ENCODE data around the gene USP17L15.
"Not testable (repeated sequence)": the region's sequence is repeated elsewhere in the genome, so short reads cannot be mapped to it uniquely, and the experiment has no call there.

USP17L15 gene

GRCh38 chr4:9234085-9234484 lies at the start of gene USP17L15:
TSS of gene USP17L15 (plus strand) at chr4:9234385. CDS start at chr4:9234385, 0 bp downstream.
- not testable (repeated sequence) for DNase-seq (ENCODE audit: low read depth in 2 of 2)

- DNase-seq (ENCODE audit: low read depth in 2 of 2): not testable (repeated sequence)
These were observed 23.8 kb upstream of the USP17L15 start, which contains the start of gene USP17L10 for GRCh38 chr4:9210357-9210756. TSS of gene USP17L10 (plus strand) at chr4:9210657. CDS start at chr4:9210657, 0 bp downstream.

GRCh38 chr4:9214701-9215100 lies 19.5 kb upstream of the USP17L15 start:
- not testable (repeated sequence) for DNase-seq (ENCODE audit: low read depth in 2 of 2)

- DNase-seq (ENCODE audit: low read depth in 2 of 2): not testable (repeated sequence)
These were observed 19.1 kb upstream of the USP17L15 start, which contains the start of gene USP17L11 for GRCh38 chr4:9215105-9215504. TSS of gene USP17L11 (plus strand) at chr4:9215405. CDS start at chr4:9215405, 0 bp downstream.

GRCh38 chr4:9219852-9220251 lies 14.3 kb upstream of the USP17L15 start, which contains the start of gene USP17L12:
TSS of gene USP17L12 (plus strand) at chr4:9220152. CDS start at chr4:9220152, 0 bp downstream.
- DNase-seq (ENCODE audit: low read depth in 2 of 2): not testable (repeated sequence)

- DNase-seq (ENCODE audit: low read depth in 2 of 2): not testable (repeated sequence)
These were observed 9.6 kb upstream of the USP17L15 start, which contains the start of gene USP17L13 for GRCh38 chr4:9224596-9224995. TSS of gene USP17L13 (plus strand) at chr4:9224896. CDS start at chr4:9224896, 0 bp downstream.

- not testable (repeated sequence) for DNase-seq (ENCODE audit: low read depth in 2 of 2)
These were observed 3.9 kb upstream of the USP17L15 start for GRCh38 chr4:9230249-9230648.

GRCh38 chr4:9238461-9238860 lies 4.3 kb downstream of the USP17L15 start:
- DNase-seq (ENCODE audit: low read depth in 2 of 2): not testable (repeated sequence)

- not testable (repeated sequence) for DNase-seq (ENCODE audit: low read depth in 2 of 2)
These were observed 9.4 kb downstream of the USP17L15 start, which contains the start of gene USP17L17 for GRCh38 chr4:9243579-9243978. TSS of gene USP17L17 (plus strand) at chr4:9243879. CDS start at chr4:9243879, 0 bp downstream.

- DNase-seq (ENCODE audit: low read depth in 2 of 2): peak in 1 of 2 experiments; percentile 0
These were observed 13.9 kb downstream of the USP17L15 start, which contains the start of gene USP17L18 for GRCh38 chr4:9247953-9248680. TSS of gene USP17L18 (plus strand) at chr4:9248630. CDS start at chr4:9248630, 0 bp downstream.

- DNase-seq (ENCODE audit: low read depth in 2 of 2): not testable (repeated sequence)
These were observed 18.9 kb downstream of the USP17L15 start, which contains the start of gene USP17L19 for GRCh38 chr4:9253078-9253477. TSS of gene USP17L19 (plus strand) at chr4:9253378. CDS start at chr4:9253378, 0 bp downstream.

- DNase-seq (ENCODE audit: low read depth in 2 of 2): not testable (repeated sequence)
These were observed 23.6 kb downstream of the USP17L15 start, which contains the start of gene USP17L20 for GRCh38 chr4:9257824-9258223. TSS of gene USP17L20 (plus strand) at chr4:9258124. CDS start at chr4:9258124, 0 bp downstream.

- DNase-seq (ENCODE audit: low read depth in 2 of 2): not testable (repeated sequence)
These were observed 28.4 kb downstream of the USP17L15 start, which contains the start of gene USP17L21 for GRCh38 chr4:9262572-9262971. TSS of gene USP17L21 (plus strand) at chr4:9262872. CDS start at chr4:9262872, 0 bp downstream.

GRCh38 chr4:9267319-9267718 lies 33.1 kb downstream of the USP17L15 start, which contains the start of gene USP17L22:
TSS of gene USP17L22 (plus strand) at chr4:9267619. CDS start at chr4:9267619, 0 bp downstream.
- not testable (repeated sequence) for DNase-seq (ENCODE audit: low read depth in 2 of 2)

GRCh38 chr4:9271719-9272118 lies 37.5 kb downstream of the USP17L15 start:
- peak in 1 of 2 experiments; percentile 4 for DNase-seq (ENCODE audit: low read depth in 2 of 2)

Data from stimulated activated CD4-positive, alpha-beta T cell treated with anti-CD3 and anti-CD28 coated beads, Interleukin-12 subunit alpha, Interleukin-12 subunit beta, amount 100 ng/mL, for 24 hours (primary cell).